ENCODE measurements around the gene ADAMTSL1.

DNA sequence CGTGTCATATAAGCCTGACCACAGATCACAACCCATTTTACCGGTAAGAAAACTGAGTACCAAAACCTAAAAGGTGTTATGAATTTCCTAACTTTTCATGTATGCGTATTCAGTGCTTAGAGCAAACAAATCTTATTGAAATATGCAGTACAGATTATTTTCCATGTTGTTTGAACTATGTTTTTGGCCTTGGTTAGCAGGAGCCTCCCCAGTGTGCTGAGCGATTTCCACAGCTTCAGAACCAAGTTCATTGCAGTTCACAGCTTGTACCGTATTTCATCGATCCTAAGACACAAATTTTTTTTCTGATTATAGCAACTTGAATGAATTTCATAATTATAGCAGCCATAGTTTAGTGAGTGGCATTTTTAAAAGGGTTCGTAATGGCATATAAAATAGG lies 13.7 kb downstream of the ADAMTSL1 start:
- TF ChIP-seq POLR2AphosphoS5 (IDR thresholded peaks at IDR 0.05): no peak
- TF ChIP-seq, protein P1, sequence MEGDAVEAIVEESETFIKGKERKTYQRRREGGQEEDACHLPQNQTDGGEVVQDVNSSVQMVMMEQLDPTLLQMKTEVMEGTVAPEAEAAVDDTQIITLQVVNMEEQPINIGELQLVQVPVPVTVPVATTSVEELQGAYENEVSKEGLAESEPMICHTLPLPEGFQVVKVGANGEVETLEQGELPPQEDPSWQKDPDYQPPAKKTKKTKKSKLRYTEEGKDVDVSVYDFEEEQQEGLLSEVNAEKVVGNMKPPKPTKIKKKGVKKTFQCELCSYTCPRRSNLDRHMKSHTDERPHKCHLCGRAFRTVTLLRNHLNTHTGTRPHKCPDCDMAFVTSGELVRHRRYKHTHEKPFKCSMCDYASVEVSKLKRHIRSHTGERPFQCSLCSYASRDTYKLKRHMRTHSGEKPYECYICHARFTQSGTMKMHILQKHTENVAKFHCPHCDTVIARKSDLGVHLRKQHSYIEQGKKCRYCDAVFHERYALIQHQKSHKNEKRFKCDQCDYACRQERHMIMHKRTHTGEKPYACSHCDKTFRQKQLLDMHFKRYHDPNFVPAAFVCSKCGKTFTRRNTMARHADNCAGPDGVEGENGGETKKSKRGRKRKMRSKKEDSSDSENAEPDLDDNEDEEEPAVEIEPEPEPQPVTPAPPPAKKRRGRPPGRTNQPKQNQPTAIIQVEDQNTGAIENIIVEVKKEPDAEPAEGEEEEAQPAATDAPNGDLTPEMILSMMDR (IDR thresholded peaks at IDR 0.05): no peak

Data from suprapubic skin (tissue), 3 donors.